CD8-positive, alpha-beta memory T cell (primary cell): ENCODE measurements around the gene HES5. TPM values are rescaled to one million over a fixed set of nuclear protein-coding genes. Genes with fewer than 3 reads are reported as not detected.

Source experiments
- CTCF ChIA-PET: fragments of 350-600 bp; sonication (Branson Sonifier 250); formaldehyde crosslinking; loops from one replicate; lab custom pipeline; 2021; ENCODE audit warnings: antibody characterized with exemption; lab: Charles Lee
- POLR2A ChIA-PET: fragments of 350-600 bp; sonication (Branson Sonifier 250); formaldehyde crosslinking; loops from one replicate; lab custom pipeline; 2021; ENCODE audit warnings: antibody characterized with exemption; lab: Charles Lee
- DNase-seq, 5 donors: peaks; one replicate each; pipeline versions ENCODE4 v3.0.0 to v3.0.0-alpha.2; 2020 to 2022; ENCODE audit warnings: mixed read lengths in 1 of 5
- H3K27ac ChIP-seq: one replicate; pipeline ENCODE4 v1.7.0; 2013; ENCODE audit warnings: low read depth, mild to moderate bottlenecking, low read length, moderate library complexity
- H3K27me3 ChIP-seq: 2 replicates; pipeline ENCODE4 v1.7.0; 2013; ENCODE audit warnings: low read length, mild to moderate bottlenecking; ENCODE audit not compliant: insufficient read depth, poor library complexity, severe bottlenecking
- H3K36me3 ChIP-seq: 2 replicates; pipeline ENCODE4 v1.7.0; 2013; ENCODE audit warnings: mild to moderate bottlenecking, low read length, moderate library complexity; ENCODE audit not compliant: insufficient read depth
- H3K4me1 ChIP-seq: 2 replicates; pipeline ENCODE4 v1.7.0; 2013; ENCODE audit warnings: mild to moderate bottlenecking, low read length, moderate library complexity; ENCODE audit not compliant: insufficient read depth
- H3K4me3 ChIP-seq: 2 replicates; pipeline ENCODE4 v1.7.0; 2013; ENCODE audit warnings: mild to moderate bottlenecking, low read length
- H3K9me3 ChIP-seq: 2 replicates; pipeline ENCODE4 v1.7.0; 2013; ENCODE audit warnings: mild to moderate bottlenecking, low read length
- H3K27ac Mint-ChIP-seq, 8 donors: one replicate each; pipeline ENCODE4 v1.8.0; 2020 to 2021; ENCODE audit warnings: mixed read lengths in 8 of 8, mild to moderate bottlenecking in 6 of 8, inconsistent platforms in 3 of 8, moderate library complexity in 3 of 8
- H3K27me3 Mint-ChIP-seq, 2 donors: one replicate each; pipeline ENCODE4 v1.8.0; 2020 to 2021; ENCODE audit warnings: mixed read lengths in 2 of 2, mild to moderate bottlenecking in 1 of 2, moderate library complexity in 1 of 2
- H3K36me3 Mint-ChIP-seq, 3 donors: one replicate each; pipeline ENCODE4 v1.8.0; 2020 to 2021; ENCODE audit warnings: mixed read lengths in 3 of 3, inconsistent platforms in 1 of 3, mild to moderate bottlenecking in 1 of 3
- H3K4me1 Mint-ChIP-seq, 3 donors: one replicate each; pipeline ENCODE4 v1.8.0; 2020 to 2021; ENCODE audit warnings: mixed read lengths in 3 of 3, inconsistent platforms in 1 of 3, mild to moderate bottlenecking in 1 of 3
- H3K4me3 Mint-ChIP-seq, 7 donors: one replicate each; pipeline ENCODE4 v1.8.0; 2020 to 2021; ENCODE audit warnings: mixed read lengths in 7 of 7, mild to moderate bottlenecking in 6 of 7, moderate library complexity in 4 of 7, inconsistent platforms in 2 of 7
- H3K9me3 Mint-ChIP-seq, 5 donors: one replicate each; pipeline ENCODE4 v1.8.0; 2020 to 2022; ENCODE audit warnings: mixed read lengths in 5 of 5, mild to moderate bottlenecking in 3 of 5, moderate library complexity in 2 of 5, inconsistent platforms in 1 of 5
- polyA plus RNA-seq: library from polyadenylated mRNA; unstranded; fragments of 300-500 nt; fragmentation: Illumina TruSeq; gene quantifications from one replicate; pipeline ENCODE4 v1.2.3, GENCODE V29; 2021
- total RNA-seq, 2 experiments: library from RNA; stranded (reverse); gene quantifications; one replicate each; pipeline ENCODE4 v1.2.3, GENCODE V29; 2021

HES5 gene
- total and polyA plus RNA-seq, 3 experiments from 2014 or later = not detected

DNA sequence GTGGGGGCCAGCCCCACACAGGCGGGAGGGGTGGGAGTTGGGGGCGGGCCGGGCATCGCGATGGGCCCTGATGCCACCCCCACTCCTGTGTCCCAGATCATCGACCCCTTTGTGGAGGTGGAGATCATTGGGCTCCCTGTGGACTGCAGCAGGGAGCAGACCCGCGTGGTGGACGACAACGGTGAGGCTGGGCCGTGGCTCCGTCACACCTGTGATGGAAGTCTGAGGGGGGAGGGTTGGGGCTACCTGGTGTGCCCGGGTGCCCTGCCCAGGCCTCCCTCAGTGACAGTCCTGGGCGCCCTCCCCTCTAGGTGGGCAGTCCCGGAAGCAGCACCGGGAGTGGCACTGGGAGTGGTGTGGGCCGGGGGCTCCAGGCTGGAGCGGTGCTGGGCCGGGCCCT is 31.4 kb downstream of the HES5 start:
- Mint-ChIP-seq H3K27ac (no peak overlapping the region), H3K27me3 (peaks cover 0 to under 1% of the 10 kb centered on the region in 2 donors), H3K9me3 (no peaks in the 10 kb centered on the region), H3K4me1 (peaks cover 27 to 53% (median 34%) of the 10 kb centered on the region in 3 donors), H3K4me3 (no peak overlapping the region), H3K36me3 (no peaks in the 10 kb centered on the region)
- H3K27ac ChIP-seq = no peak overlapping the region
- DNase-seq = no peak
- H3K27me3 ChIP-seq = no peaks in the 10 kb centered on the region
- POLR2A ChIA-PET = no interaction called here
- no peaks in the 10 kb centered on the region for H3K36me3 ChIP-seq
- no peak overlapping the region for H3K4me3 ChIP-seq
- peaks cover 25% of the 10 kb centered on the region for H3K4me1 ChIP-seq
- CTCF ChIA-PET = no interaction called here
- no peaks in the 10 kb centered on the region for H3K9me3 ChIP-seq

DNA sequence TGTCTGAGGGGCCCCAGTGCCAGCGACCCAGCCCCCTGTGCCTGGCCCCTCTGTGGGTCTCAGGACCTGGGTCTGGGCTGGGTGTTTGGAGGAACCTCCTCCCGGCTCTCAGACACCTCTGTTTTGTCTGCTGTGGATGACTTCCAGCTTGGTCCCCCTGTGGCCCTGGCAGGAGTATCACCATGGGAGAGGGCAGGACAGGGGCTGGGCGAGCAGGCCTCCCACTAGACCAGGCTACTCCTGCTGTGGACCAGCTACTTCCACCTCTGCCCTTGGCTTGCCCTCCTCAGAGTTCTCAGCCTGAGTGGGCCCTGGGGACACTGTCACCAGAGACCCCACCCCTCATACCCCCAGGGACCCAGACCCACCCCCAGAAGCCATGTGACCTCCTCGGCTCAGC is 32.2 kb downstream of the HES5 start:
- H3K4me1 ChIP-seq = peaks cover 32% of the 10 kb centered on the region
- H3K4me3 ChIP-seq = no peak overlapping the region
- H3K27me3 ChIP-seq = no peaks in the 10 kb centered on the region
- Mint-ChIP-seq H3K27me3 (peaks cover 0 to 2% of the 10 kb centered on the region in 2 donors), H3K27ac (peak overlapping the region in 2 of 8 donors; percentile 57 to 63), H3K9me3 (no peaks in the 10 kb centered on the region), H3K4me1 (peaks cover 30 to 60% (median 41%) of the 10 kb centered on the region in 3 donors), H3K4me3 (peak overlapping the region in 1 of 7 donors; percentile 18), H3K36me3 (no peaks in the 10 kb centered on the region)
- no peak overlapping the region for H3K27ac ChIP-seq
- ChIA-PET CTCF (no interaction called here), POLR2A (no interaction called here)
- no peak for DNase-seq
- no peaks in the 10 kb centered on the region for H3K9me3 ChIP-seq
- no peaks in the 10 kb centered on the region for H3K36me3 ChIP-seq

DNA sequence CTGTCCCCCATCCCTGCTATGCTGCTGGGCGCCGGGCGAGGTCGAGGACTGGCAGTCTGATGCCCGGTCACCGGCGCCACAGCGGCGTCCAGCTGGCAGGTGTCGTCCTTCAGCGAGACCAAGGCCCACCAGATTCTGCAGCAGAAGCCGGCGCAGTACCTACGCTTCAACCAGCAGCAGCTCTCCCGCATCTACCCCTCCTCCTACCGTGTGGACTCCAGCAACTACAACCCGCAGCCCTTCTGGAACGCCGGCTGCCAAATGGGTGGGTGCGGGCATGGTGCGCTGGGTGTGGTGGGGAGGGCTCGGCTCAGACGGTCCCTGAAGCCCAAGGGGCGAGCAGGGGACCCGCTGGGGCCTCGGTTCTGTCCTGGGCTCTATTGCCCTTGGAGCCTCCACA is 33.3 kb downstream of the HES5 start:
- no peaks in the 10 kb centered on the region for H3K36me3 ChIP-seq
- no peak overlapping the region for H3K27ac ChIP-seq
- no peaks in the 10 kb centered on the region for H3K9me3 Mint-ChIP-seq
- H3K9me3 ChIP-seq = no peaks in the 10 kb centered on the region
- peaks cover 32% of the 10 kb centered on the region for H3K4me1 ChIP-seq
- H3K4me3 Mint-ChIP-seq = peak overlapping the region in 4 of 7 donors; percentile 5 to 87 (median 30)
- peak overlapping the region in 3 of 8 donors; percentile 66 to 86 (median 77) for H3K27ac Mint-ChIP-seq
- peaks cover 30 to 61% (median 41%) of the 10 kb centered on the region in 3 donors for H3K4me1 Mint-ChIP-seq
- no peak for DNase-seq
- no peak overlapping the region for H3K4me3 ChIP-seq
- ChIA-PET CTCF (interaction anchor here (1.1 kb wide), 1 partner anchor 52 kb away, joined by 4 read pairs; no protein-coding TSS in a partner anchor), POLR2A (interaction anchor here (0.8 kb wide), 1 partner anchor 27 kb away, joined by 3 read pairs; no protein-coding TSS in a partner anchor)
- H3K27me3 Mint-ChIP-seq = peaks cover 0 to 2% of the 10 kb centered on the region in 2 donors
- no peaks in the 10 kb centered on the region for H3K27me3 ChIP-seq
- H3K36me3 Mint-ChIP-seq = no peaks in the 10 kb centered on the region

DNA sequence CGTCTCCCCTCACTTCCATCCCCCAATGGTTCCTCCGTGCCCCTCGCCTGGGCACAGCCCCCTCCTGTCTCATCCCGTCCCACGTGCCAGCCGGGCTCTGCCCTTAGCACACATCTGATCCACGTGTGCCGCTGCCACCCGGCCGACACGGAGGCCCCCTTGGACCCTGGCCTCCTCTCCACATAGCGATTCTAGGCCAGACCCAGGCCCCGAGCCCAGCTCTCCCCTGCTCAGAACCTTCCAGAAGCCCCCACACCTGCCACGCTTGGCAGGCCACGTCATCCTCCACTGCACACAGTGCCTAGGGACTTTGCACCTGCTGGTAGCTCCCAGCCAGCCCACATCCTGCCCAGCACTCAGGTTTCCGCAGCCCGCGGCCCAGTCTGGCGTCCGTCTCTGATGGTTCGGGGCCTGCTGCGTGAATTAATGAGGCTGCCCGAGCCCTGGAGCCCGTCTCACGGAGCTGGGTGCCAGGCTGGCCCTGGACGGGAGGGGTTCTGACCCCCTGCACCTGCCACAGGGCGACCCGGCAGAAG is 33.9 kb downstream of the HES5 start:
- peaks cover 30 to 59% (median 41%) of the 10 kb centered on the region in 3 donors for H3K4me1 Mint-ChIP-seq
- peaks cover 0 to 2% (median 1%) of the 10 kb centered on the region in 3 donors for H3K36me3 Mint-ChIP-seq
- ChIA-PET CTCF (interaction anchor here (1.1 to 1.6 kb wide), 2 partner anchors 51 to 53 kb away, joined by 4 read pairs; no protein-coding TSS in a partner anchor), POLR2A (interaction anchor here (0.8 kb wide), 1 partner anchor 28 kb away, joined by 3 read pairs; no protein-coding TSS in a partner anchor)
- Histone ChIP-seq H3K4me1 (peaks cover 32% of the 10 kb centered on the region), H3K4me3 (no peak overlapping the region), H3K36me3 (no peaks in the 10 kb centered on the region), H3K9me3 (no peaks in the 10 kb centered on the region), H3K27ac (no peak overlapping the region), H3K27me3 (no peaks in the 10 kb centered on the region)
- H3K9me3 Mint-ChIP-seq = no peaks in the 10 kb centered on the region
- peak overlapping the region in 4 of 7 donors; percentile 44 to 87 (median 58) for H3K4me3 Mint-ChIP-seq
- peaks cover 0 to 2% of the 10 kb centered on the region in 2 donors for H3K27me3 Mint-ChIP-seq
- peak in 4 of 5 donors; percentile 26 to 65 (median 44) for DNase-seq
- H3K27ac Mint-ChIP-seq = peak overlapping the region in 7 of 8 donors; percentile 66 to 86 (median 77)

DNA sequence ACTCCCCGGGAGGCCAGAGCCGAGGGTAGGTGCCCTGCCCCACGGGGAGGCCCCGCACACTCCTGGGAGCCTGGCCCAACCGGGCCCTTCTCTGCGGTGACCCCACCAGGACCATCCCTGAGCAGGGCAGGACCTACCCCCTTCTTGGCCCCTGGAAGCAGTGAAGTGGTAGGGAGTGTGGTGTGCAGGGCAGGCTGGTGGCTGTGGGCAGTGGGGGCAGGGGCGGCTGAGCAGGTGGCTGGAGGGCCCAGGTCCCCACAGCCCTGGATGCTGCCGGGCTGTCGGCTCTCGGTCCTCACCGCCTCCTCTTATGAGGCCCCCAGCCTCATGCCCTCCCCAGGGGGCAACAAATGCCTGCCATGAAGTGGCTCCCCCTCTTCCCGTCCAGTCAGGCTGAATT is 34.5 kb downstream of the HES5 start:
- peaks cover 29 to 55% (median 41%) of the 10 kb centered on the region in 3 donors for H3K4me1 Mint-ChIP-seq
- peaks cover 0 to 2% of the 10 kb centered on the region in 2 donors for H3K27me3 Mint-ChIP-seq
- Histone ChIP-seq H3K4me1 (peaks cover 32% of the 10 kb centered on the region), H3K27ac (no peak overlapping the region), H3K9me3 (no peaks in the 10 kb centered on the region), H3K36me3 (no peaks in the 10 kb centered on the region), H3K4me3 (no peak overlapping the region), H3K27me3 (no peaks in the 10 kb centered on the region)
- peak overlapping the region in 5 of 8 donors; percentile 66 to 86 (median 77) for H3K27ac Mint-ChIP-seq
- ChIA-PET POLR2A (no interaction called here), CTCF (interaction anchor here (1.6 kb wide), 1 partner anchor 52 kb away, joined by 4 read pairs; no protein-coding TSS in a partner anchor)
- H3K4me3 Mint-ChIP-seq = peak overlapping the region in 1 of 7 donors; percentile 15
- no peaks in the 10 kb centered on the region for H3K9me3 Mint-ChIP-seq
- peaks cover 0 to 2% (median 2%) of the 10 kb centered on the region in 3 donors for H3K36me3 Mint-ChIP-seq
- DNase-seq = no peak

DNA sequence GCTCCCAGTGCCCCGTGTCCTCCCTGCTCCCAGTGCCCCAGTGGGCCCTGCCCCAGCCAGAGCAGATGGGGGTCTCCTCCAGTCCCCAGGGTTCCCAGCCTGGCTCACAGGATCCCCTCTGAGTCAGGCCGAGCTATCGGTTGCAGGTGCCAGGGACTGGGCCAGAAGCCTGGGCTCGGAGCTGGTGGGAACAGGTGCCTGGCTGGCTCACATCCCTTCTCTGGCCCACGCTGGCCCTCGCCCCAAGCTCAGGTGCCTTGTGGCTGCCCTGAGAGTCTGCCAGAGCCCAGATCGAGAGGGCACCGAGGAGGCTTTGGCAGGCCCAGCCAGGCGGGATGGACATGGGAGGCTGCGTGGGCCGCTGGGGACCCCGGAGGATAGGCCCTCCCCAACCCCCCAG is 35.0 kb downstream of the HES5 start:
- Histone ChIP-seq H3K36me3 (no peaks in the 10 kb centered on the region), H3K4me3 (no peak overlapping the region), H3K27me3 (no peaks in the 10 kb centered on the region), H3K4me1 (peaks cover 27% of the 10 kb centered on the region), H3K9me3 (no peaks in the 10 kb centered on the region), H3K27ac (no peak overlapping the region)
- ChIA-PET POLR2A (interaction anchor here (1.1 to 2.1 kb wide), 2 partner anchors 29 to 31 kb away, joined by 5 to 9 read pairs; partner anchors contain the start of gene PANK4), CTCF (interaction anchor here (0.8 to 1.6 kb wide), 3 partner anchors 24 to 52 kb away, joined by 3 to 6 read pairs (median 4); no protein-coding TSS in a partner anchor)
- H3K4me1 Mint-ChIP-seq = peaks cover 24 to 50% (median 36%) of the 10 kb centered on the region in 3 donors
- peaks cover 0 to 2% of the 10 kb centered on the region in 2 donors for H3K27me3 Mint-ChIP-seq
- no peak overlapping the region for H3K27ac Mint-ChIP-seq
- H3K9me3 Mint-ChIP-seq = no peaks in the 10 kb centered on the region
- DNase-seq = no peak
- H3K36me3 Mint-ChIP-seq = peaks cover 0 to 2% (median 2%) of the 10 kb centered on the region in 3 donors
- H3K4me3 Mint-ChIP-seq = no peak overlapping the region

DNA sequence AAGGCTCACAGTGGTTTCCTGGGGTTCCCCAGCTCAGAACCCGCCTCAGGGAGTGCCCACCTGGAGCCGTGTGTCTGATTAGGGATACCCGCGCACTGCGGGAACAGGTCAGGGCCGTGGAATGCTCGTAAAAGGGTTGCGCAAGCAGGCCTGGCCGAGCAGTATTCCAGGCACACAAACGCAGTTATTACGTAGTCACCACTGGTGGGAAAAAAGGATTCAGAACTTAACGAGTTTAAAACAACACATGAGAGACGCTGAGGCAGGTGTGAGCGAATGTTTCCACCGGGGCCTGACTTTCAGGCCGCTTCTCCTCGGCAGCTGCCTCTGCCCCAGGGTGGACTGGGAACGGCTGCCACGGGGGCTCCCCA is 35.8 kb downstream of the HES5 start:
- Histone ChIP-seq H3K27ac (no peak overlapping the region), H3K36me3 (no peaks in the 10 kb centered on the region), H3K4me1 (peaks cover 20% of the 10 kb centered on the region), H3K4me3 (no peak overlapping the region), H3K27me3 (no peaks in the 10 kb centered on the region), H3K9me3 (no peaks in the 10 kb centered on the region)
- POLR2A ChIA-PET = interaction anchor here (1.1 to 2.1 kb wide), 2 partner anchors 30 to 32 kb away, joined by 5 to 9 read pairs; partner anchors contain the start of gene PANK4
- Mint-ChIP-seq H3K4me1 (peaks cover 17 to 43% (median 30%) of the 10 kb centered on the region in 3 donors), H3K36me3 (peaks cover 2 to 3% (median 3%) of the 10 kb centered on the region in 3 donors), H3K27me3 (peaks cover 0 to 2% of the 10 kb centered on the region in 2 donors), H3K9me3 (no peaks in the 10 kb centered on the region), H3K27ac (peak overlapping the region in 7 of 8 donors; percentile 21 to 91 (median 80)), H3K4me3 (peak overlapping the region in 6 of 7 donors; percentile 50 to 75 (median 60))
- no peak for DNase-seq
- CTCF ChIA-PET = interaction anchor here (0.6 to 1.4 kb wide), 4 partner anchors 24 to 79 kb away, joined by 3 to 6 read pairs (median 3); no protein-coding TSS in a partner anchor
